ENCODE results near the gene VSTM5.
"Not testable (repeated sequence)": the region's sequence is repeated elsewhere in the genome, so short reads cannot be mapped to it uniquely, and the experiment has no call there.

The VSTM5 gene, protein sequence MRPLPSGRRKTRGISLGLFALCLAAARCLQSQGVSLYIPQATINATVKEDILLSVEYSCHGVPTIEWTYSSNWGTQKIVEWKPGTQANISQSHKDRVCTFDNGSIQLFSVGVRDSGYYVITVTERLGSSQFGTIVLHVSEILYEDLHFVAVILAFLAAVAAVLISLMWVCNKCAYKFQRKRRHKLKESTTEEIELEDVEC

DNA sequence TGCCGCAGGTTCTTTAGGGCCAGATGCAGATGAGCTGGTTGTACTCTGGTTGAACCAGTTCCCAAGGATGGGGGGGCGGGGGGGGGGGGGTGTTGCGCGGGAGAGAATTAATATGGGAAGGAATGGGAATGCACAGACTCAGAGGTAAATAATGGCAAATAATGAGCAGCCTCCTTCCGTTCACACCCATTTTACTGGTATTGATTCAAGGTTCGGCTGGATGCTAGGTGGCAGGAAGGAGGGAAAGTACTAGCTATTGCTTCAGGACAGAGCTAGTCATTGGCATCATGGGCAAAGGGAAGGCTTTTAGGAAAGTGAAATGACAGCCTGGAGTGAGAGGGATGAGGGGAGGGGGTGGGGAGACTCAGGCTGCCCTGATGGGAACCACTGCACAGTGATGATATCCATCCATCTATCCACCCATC, at the start of gene VSTM5:
Gene VSTM5, minus strand, starts transcription at position 25 of the 425 bp plus-strand sequence. CDS start 116 bp downstream, outside the sequence.
- DNase-seq (ENCODE audit: extremely low read depth in 1 of 2, low read depth in 1 of 2): no peak

DNA sequence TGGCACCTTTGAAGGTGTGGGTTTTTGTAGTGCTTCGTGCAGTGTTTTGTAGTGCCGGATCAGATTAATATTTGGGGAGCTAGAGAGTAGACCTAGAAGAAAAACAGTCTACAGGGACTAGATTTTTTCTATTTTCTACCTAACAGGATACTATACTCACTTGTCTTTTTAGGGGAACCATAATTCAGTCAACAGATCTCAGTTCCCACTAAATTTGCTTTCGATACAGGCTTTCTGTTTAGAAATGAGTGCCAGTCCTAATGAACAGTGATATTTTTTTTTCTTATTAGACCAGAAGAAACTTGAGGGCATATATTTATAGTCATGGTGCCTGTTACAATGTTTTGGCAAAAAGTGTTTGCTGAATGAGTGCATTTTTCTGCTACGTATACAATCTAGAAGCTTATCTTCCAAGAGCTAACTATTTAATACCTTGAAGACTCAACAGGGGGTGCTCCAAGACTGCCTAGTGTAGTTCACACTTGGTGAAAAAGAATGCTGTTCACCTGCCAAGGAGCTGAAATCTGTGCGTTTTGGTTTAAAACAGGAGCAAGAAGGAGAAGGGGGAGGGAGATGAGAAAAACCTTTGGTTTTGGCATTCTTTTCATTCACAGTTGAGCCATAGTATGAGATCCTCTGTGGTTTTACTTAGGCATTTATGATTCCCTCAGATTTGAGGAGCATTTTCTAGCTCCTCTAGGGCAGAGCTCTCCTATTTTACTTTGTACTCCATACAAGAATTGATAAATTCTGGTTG, 44.9 kb upstream of the VSTM5 start:
- DNase-seq (ENCODE audit: extremely low read depth in 1 of 2, low read depth in 1 of 2): no peak

DNA sequence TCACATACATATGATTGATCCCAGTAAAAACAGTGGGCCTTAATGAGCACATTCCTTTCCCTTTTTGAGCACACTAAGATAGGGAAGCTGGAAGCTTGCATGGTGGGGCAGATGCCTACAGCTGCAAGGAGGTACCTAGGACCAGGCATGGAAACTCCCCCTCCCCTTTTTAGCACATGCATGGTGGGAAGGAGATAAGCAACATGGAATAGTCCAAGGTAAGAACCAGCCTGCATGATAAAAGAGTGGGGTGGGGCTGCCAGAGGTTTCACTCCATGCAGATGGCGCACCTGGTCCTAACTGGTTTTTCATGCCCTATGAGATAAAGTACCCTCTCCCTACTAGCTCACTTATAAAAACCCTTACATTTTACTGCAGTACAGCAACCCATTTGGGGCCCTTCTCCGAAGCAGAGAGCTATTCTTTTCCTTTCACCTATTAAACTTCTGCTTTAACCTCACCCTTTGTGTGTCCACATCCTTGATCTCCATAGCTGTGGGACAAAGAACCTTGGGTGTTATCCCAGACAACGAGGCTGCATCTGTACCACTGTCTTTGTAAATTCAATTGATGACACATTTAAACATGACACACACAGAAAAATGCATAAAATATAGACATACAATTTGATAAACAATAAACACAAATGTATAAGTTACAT, 40.1 kb upstream of the VSTM5 start:
- DNase-seq (ENCODE audit: extremely low read depth in 1 of 2, low read depth in 1 of 2): no peak

DNA sequence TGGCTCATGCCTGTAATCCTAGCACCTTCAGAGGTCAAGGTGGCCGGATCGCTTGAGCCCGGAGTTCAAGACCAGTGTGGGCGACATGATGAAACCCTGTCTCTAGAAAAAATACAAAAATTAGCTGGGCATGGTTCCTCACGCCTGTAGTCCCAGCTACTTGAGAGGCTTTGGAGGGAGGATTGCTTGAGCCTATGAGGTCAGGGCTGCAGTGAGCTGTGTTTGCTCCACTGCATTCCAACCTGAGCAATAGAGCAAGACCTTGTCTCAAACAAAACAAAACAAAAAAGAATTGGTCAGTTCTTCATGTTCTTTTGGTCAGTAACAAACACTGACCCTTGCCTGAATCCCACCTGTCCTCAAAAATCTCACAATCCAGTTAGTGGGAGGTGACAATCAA, 36.7 kb upstream of the VSTM5 start:
- DNase-seq (ENCODE audit: extremely low read depth in 1 of 2, low read depth in 1 of 2): no peak

DNA sequence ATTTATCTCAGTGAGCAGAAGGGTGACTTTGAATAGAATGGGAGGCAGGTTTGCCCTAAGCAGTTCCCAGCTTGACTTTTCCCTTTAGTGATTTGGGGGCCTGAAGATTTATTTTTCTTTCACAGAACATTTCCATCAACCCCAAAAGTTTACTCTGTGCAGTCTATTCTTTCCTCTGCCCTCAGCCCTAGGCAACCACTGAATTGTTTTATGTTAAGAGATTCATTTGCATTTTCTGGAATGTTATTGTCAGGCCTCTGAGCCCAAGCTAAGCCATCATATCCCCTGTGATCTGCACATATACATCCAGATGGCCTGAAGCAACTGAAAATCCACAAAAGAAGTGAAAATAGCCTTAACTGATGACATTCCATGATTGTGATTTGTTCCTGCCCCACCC, 28.7 kb upstream of the VSTM5 start:
- not testable (repeated sequence) for DNase-seq (ENCODE audit: extremely low read depth in 1 of 2, low read depth in 1 of 2)

DNA sequence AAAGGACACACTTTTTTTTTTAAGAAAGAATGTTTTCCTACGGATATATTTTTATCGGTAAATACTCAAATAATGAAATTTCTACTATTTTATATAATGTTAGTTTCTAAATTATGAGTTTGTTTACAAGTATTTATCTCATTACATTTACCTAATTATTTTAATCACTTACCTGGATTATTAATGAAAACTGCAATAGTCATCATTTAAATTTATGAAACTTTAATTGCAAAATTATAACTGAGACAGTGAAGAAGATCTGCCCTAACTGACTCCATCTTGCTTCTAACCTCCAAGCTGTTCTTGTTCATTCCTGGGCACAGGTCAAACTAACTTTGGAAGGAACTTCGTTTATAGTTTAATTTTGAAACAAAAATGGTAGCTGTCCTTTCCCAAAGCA, 25.2 kb upstream of the VSTM5 start:
- DNase-seq (ENCODE audit: extremely low read depth in 1 of 2, low read depth in 1 of 2): no peak

DNA sequence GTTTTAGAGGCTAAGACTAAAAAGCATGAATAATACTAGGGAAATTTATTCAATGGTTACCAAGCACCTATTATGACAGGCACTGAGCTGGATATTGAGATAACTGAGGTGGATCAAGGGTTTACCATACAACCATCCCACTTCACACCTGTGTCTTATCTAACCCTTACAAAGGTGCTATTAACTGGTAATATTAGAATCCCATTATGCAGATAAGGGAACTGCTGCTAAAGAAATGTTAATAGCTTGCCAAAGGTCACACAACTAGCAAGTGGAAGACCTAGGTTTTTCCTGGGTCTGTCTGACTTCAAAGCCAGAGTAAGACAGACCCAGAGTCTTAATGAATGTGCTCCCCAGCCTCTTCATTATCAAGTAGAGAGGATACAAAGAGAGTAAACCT, 21.1 kb upstream of the VSTM5 start:
- no peak for DNase-seq (ENCODE audit: extremely low read depth in 1 of 2, low read depth in 1 of 2)

DNA sequence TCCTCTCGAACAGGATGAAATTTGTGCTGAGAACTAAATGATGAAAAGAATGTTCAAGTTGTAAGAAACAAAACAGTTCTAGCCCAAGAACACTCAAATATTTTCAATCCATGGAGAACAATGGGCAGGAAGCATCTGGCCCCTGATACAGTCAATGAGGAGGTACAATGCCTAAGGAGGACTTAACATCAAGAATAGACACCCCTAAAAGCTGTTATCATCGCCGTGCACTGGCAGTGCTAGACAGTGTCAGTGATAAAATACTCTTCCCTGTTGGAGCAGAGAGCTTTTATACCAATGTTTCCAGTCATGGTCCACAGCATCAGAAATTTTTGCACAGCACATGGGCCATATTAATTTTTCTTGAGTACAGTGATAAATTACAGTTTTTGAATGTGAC, 20.2 kb upstream of the VSTM5 start:
- no peak for DNase-seq (ENCODE audit: extremely low read depth in 1 of 2, low read depth in 1 of 2)

DNA sequence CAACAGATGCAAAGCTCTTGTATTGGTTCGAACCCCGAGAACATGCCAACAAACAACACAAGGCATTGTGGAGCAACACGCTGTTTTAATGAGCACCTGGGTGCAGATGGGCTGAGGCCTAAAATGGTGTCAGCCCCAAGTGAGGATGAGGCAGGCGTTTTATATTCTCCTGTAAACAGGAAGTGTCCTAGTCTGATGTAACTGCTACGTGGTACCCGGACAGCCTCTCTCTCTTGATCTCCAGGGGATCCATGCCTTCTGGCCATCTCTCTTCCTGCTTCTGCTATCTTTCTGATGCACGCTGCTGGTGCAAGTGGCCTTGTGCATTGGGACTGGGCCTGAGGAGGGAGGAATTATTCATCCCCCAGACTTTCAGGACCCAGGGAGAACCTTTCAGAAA, 19.4 kb upstream of the VSTM5 start:
- no peak for DNase-seq (ENCODE audit: extremely low read depth in 1 of 2, low read depth in 1 of 2)

DNA sequence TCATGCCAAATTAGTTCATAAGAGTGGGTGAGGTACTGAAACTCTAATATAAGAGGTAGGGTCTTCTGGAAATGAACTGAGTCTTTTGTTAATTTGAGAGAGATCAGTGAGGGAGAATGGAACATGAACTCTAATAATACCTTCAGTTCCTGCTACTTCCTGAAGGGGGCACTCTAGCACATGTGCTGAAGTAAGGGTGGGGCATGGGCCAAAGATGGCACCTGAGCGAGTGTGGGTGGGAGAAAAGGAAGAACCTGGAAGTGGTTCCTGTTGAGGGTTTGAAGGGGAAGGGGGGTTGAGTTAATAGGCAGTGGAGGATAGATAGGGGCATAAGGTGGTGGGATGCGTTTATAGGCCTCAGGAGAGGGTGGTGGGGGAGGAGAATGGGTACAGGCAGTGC, 18.0 kb upstream of the VSTM5 start:
- not testable (repeated sequence) for DNase-seq (ENCODE audit: extremely low read depth in 1 of 2, low read depth in 1 of 2)

DNA sequence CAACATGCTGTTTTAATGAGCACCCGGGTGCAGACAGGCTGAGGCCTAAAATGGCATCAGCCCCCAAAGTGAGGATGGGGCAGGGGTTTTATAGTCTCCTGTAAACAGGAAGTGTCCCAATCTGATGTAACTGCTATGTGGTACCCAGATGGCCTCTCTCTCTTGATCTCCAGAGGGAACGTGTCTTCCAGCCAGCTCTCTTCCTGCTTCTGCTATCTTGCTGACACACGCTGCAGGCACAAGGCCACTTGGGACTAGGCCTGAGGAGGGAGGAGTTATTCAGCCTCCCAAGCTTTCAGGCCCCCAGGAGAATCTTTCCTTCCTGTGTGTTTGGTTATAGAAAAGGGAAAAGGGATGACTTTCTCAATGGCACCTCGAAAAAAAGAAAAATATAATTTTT, 11.4 kb upstream of the VSTM5 start:
- DNase-seq (ENCODE audit: extremely low read depth in 1 of 2, low read depth in 1 of 2): no peak

DNA sequence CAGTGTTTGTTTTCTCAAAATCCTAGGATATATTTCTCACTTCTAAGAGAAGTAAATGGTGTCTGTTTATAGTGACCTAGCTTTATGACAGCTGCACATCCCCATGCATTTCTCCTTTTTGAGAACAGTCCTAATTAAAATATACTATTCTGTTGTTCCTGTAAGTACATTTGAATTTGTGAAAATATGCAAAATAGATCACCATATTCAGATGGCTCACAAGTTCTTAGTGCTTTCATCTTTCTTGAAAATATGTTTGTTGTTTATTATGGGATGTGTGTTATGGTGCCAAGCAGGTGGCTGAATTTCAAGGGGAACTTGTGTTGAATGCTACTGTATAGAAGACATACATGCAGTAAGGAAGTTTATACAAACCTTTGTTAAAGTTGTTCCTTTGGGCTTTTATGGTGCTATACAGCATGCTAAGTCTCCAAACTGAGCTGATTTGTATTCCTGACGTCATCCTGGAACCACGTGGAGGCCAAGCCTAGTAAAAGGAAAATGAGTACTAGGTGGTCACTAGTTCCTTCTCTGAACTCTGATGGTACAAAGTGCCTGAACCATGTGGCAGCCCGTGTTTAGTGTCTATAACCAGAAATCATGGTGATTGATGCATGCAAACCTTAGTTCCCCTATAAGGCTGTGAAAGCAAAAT, 7.8 kb upstream of the VSTM5 start:
- no peak for DNase-seq (ENCODE audit: extremely low read depth in 1 of 2, low read depth in 1 of 2)

DNA sequence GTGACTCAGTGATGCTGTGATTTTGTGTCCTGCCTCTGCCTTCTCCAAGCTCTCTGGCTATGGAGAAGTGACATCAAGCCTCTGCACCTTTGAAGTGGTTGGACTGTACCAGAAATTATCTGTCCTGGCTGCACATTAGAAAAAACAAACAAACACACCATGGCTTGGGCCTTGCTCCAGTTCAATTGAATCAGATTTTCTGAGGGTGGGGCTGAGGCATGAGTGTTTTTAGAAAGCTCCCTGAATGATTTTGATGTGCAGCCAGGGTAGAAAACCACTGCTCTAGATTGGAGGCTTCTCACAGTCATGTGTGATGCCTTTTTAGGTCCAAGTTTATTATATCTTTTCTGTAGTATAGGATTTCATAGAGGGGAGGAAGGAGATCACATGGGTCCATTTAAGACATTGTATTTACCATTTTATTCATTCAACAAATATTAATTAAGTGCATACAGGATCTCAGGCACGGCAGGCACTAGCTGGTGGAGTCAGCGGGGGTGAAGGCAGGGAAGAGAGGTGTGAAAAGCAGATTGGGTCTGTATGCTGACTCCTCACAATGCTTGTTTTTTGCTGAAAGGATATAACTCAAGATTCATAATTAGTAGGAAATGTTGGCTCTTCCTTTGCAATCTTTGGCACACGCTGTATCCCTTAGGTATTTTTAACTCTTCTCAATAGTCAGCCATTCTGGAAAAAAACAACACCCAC, 7.1 kb upstream of the VSTM5 start:
- no peak for DNase-seq (ENCODE audit: extremely low read depth in 1 of 2, low read depth in 1 of 2)

DNA sequence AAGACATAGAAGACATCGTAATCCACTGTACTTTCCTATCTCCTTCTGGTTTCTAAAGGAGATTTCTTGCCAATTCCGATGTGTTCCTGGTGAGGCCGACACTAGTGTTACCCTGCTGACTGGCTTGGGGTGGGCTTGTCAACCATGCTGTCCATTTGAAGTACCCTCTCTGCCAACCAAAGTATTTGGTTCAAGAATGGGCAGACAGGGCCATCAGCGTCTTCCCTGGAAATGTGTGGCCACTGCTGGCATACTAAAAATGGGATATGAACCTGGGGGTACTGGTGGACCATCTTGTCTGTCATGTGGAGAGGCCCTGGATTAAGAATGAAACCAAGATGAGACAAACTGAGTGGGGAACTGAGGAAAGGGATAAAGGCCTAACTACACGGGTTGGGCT, 1.8 kb upstream of the VSTM5 start:
- DNase-seq (ENCODE audit: extremely low read depth in 1 of 2, low read depth in 1 of 2): no peak

DNA sequence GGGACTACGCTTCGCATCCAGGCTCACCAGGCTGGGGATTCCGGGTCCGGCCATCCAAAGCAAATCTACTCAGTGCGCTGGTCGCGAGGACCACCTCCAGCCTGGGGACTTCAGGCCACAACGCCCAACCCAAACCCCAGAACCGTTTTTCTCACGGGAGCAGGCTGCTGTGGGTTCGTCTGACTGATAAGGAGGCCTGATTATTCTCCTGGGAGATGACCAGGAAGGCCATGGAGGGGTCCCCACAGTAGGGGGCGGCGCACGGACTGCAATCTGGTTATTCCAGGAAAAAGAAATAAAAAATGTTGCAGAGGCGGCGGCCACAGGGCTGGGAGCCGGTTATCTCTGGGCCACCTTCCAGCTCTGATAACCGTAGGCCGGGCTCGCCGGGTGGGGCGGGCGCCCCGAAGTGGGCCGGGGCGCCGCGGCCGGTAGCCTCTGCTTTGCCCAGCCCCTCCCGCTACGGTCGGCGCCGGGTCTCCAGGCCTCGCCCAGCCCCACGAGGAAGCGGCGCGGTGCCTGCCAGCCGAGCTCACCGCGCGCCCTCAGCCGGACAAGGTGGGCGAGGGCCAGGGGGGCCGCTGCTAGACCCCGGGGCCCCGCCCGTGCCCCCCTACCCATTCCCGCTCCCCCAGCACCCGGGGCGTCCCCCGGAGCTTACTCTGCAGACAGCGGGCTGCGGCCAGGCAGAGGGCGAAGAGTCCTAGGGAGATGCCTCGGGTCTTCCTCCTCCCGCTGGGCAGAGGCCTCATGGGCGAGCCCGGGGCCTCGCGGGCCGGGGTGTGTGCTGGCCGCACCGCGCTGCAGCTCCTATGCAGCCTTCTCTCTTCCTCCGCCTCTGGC, 446 bp downstream of the VSTM5 start:
- DNase-seq (ENCODE audit: extremely low read depth in 1 of 2, low read depth in 1 of 2): no peak

DNA sequence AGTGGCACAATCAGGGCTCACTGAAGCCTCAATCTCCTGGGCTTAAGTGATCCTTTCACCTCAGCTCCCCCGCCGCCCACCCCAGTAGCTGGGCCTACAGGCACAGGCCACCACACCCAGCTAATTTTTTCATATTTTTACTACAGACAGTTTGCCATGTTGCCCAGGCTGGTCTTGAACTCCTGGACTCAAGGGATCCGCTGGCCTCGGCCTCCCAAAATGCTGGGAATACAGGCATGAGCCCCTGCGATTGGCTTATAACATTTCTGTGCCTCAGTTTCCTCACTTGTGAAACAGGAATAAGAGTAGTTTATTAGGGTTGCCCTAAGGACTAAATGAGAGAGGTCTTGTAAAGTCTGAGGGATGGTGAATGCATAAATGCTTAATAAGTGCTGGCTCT, 1.2 kb downstream of the VSTM5 start:
- no peak for DNase-seq (ENCODE audit: extremely low read depth in 1 of 2, low read depth in 1 of 2)

DNA sequence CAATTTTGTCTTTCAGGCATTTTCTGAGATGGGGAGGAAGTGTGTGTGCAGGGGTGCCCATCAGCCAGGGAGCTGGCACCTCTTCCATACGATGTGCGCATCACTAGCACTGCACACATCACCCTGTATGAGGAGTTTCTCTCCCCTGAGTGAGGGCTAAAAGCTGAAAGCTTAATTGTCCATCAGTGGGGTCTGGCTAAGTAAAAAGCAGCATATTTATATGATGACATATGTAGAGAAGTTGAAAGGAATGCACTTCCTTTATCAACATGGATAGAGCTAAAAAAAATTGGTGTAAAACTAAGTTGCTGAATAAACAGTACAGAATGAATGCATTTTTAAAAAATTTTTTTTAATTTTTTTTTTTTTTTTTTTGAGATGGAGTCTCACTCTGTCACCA, 4.0 kb downstream of the VSTM5 start:
- DNase-seq (ENCODE audit: extremely low read depth in 1 of 2, low read depth in 1 of 2): no peak

DNA sequence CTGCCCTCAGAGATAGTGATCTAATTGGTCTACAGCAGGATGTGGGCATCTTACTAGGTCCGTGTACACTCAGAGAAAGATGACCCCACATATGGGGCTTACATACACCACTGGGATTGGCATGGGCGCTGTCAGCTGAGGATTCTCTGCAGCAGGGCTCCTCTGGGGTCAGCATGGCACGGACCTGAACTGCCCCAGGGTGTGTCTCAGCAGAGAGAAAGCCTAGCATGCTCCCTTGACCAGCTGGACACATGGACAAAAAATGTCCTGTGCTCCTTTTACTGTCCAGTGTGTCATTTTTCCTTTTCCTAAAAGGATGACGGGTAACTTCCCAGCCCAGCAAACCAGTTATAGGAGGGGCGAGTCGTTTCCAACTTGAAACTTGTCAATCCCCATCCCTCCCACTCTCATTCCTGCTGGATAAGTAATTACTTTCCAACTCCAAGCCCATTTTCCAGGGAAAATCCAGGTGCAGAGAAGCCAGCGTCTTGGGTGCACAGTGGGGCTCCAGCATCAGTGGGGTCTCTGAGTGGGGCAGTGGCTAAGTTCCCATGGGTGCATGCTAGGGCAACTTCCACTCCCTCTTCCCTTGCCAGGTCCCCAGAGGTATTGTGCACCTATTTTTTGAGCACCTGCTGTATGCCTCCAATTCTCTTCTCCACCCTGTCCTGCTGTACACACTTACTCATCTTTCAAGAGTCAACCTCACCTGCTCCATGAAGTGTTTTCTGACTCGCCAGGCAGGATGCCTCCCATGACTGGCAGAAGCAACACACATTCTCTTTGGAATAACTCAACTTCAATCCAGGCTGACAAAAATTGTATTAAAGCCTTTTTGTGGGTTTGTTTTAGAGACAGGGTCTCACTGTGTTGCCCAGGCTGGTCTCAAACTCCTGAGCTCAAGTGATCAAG, 5.0 kb downstream of the VSTM5 start:
- DNase-seq (ENCODE audit: extremely low read depth in 1 of 2, low read depth in 1 of 2): no peak

DNA sequence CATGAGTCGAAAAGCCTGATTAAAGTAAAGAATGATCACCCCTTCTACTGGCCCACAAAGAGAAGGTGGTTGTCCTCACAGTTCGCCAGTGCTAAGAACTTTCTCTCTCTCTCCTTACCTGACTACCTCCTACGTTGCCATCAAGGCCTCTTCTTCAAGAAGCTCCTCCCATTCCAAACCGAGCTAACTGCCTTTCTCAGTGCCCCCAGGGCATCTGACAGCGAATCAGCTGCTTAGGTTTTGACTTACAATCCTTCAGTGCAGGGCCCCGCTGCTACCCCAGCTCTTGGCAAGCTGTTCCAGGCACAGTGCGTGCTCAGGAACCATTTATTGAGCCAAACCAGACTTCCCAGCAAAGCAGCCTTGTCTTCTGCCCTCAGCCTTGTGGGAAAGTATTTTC, 5.8 kb downstream of the VSTM5 start:
- no peak for DNase-seq (ENCODE audit: extremely low read depth in 1 of 2, low read depth in 1 of 2)
